ENCODE measurements around the gene ASB15. TPM values are rescaled to one million over a fixed set of nuclear protein-coding genes. Genes with fewer than 3 reads are reported as not detected.

ASB15 gene
- total and polyA plus RNA-seq, 2 donors from 2014 or later, result 1.8 TPM; not detected in 1

- no peak for FAIRE-seq
- Histone ChIP-seq H3K27ac (ENCODE audit: low read depth in 2 of 2, low read length in 2 of 2) (no peak overlapping the region), H3K9ac (ENCODE audit: low read length in 3 of 3) (no peak overlapping the region), H3K4me1 (ENCODE audit: control insufficient read depth in 2 of 3, insufficient read depth in 2 of 3, low read depth in 1 of 3, low read length in 3 of 3) (peaks cover 0 to 2% (median 0%) of the 10 kb centered on the region in 3 donors), H3K9me3 (ENCODE audit: control insufficient read depth in 2 of 3, insufficient read depth in 1 of 3, low read length in 3 of 3) (no peaks in the 10 kb centered on the region), H3K36me3 (ENCODE audit: control insufficient read depth in 2 of 3, insufficient read depth in 3 of 3, low read length in 3 of 3) (no peaks in the 10 kb centered on the region), H3K27me3 (ENCODE audit: control insufficient read depth, insufficient read depth, low read length) (no peaks in the 10 kb centered on the region), H3K4me3 (ENCODE audit: low read length in 3 of 3) (no peak overlapping the region)
- TF ChIP-seq, protein P1, sequence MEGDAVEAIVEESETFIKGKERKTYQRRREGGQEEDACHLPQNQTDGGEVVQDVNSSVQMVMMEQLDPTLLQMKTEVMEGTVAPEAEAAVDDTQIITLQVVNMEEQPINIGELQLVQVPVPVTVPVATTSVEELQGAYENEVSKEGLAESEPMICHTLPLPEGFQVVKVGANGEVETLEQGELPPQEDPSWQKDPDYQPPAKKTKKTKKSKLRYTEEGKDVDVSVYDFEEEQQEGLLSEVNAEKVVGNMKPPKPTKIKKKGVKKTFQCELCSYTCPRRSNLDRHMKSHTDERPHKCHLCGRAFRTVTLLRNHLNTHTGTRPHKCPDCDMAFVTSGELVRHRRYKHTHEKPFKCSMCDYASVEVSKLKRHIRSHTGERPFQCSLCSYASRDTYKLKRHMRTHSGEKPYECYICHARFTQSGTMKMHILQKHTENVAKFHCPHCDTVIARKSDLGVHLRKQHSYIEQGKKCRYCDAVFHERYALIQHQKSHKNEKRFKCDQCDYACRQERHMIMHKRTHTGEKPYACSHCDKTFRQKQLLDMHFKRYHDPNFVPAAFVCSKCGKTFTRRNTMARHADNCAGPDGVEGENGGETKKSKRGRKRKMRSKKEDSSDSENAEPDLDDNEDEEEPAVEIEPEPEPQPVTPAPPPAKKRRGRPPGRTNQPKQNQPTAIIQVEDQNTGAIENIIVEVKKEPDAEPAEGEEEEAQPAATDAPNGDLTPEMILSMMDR (IDR thresholded peaks at IDR 0.05; ENCODE audit: borderline replicate concordance, extremely low read depth, insufficient read depth), result no peak
- peak in 4 of 5 donors; percentile 45 to 76 (median 62) for DNase-seq
- intact Hi-C loops (cut with DNase I), result no loop called here
These were observed 42.1 kb downstream of the ASB15 start for GRCh38 chr7:123643495-123644441.

DNA sequence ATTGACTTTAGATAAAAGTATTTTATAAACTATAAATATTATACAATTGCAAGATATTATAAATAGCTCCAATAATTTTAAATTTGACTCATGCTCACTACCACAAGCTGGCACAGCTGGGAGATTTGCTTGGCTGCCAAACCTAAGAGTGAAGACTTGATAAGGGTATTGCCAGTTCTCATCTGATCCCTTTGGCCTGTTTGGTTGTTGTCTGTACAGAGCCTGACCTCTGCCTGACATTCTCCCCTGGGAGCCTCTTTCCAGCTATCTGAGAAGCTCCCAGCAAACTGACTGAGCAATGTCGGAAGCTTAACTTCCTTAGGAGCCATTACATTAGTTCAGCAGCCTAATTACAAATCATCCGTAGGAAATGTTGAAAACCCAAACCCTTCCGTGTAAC is 43.9 kb downstream of the ASB15 start:
- intact Hi-C loops (cut with DNase I), result no loop called here
- no peak for FAIRE-seq
- no peak for DNase-seq
- Histone ChIP-seq H3K4me1 (ENCODE audit: control insufficient read depth in 2 of 3, insufficient read depth in 2 of 3, low read depth in 1 of 3, low read length in 3 of 3) (peaks cover 0 to 2% (median 0%) of the 10 kb centered on the region in 3 donors), H3K27ac (ENCODE audit: low read depth in 2 of 2, low read length in 2 of 2) (no peak overlapping the region), H3K27me3 (ENCODE audit: control insufficient read depth, insufficient read depth, low read length) (no peaks in the 10 kb centered on the region), H3K4me3 (ENCODE audit: low read length in 3 of 3) (no peak overlapping the region), H3K36me3 (ENCODE audit: control insufficient read depth in 2 of 3, insufficient read depth in 3 of 3, low read length in 3 of 3) (no peaks in the 10 kb centered on the region), H3K9me3 (ENCODE audit: control insufficient read depth in 2 of 3, insufficient read depth in 1 of 3, low read length in 3 of 3) (no peaks in the 10 kb centered on the region), H3K9ac (ENCODE audit: low read length in 3 of 3) (no peak overlapping the region)
- TF ChIP-seq, protein P1 (IDR thresholded peaks at IDR 0.05; ENCODE audit: borderline replicate concordance, extremely low read depth, insufficient read depth), result no peak

DNA sequence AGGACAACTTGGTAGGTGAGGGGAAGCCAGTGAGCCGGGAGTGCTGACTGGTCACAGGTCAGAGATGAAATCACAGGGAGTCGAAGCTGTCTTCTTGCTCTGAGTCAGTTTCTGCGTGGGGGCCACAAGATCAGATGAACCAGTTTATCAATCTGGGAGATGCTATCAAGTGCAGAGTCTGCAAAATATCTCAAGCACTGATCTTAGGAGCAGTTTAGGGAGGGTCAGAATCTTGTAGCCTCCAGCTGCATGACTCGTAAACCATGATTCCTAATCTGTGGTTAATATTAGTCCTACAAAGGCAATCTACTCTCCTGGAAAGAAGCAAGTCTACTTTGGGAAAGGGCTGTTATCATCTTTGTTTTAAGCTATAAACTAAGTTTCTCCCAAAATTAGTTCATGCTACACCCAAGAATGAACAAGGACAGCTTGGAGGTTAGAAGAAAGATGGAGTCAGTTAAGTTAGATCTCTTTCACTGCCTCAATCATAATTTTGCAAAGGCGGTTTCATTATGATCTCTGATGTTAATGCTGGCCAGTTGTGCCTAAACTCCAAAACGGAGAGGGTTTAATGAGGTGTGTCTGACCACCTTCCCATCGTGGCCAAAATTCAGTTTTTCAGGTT is 45.6 kb downstream of the ASB15 start:
- no peaks in the 10 kb centered on the region for H3K27me3 ChIP-seq (ENCODE audit: control insufficient read depth, insufficient read depth, low read length)
- intact Hi-C loops (cut with DNase I), result no loop called here
- no peak overlapping the region for H3K4me3 ChIP-seq (ENCODE audit: low read length in 3 of 3)
- H3K9ac ChIP-seq (ENCODE audit: low read length in 3 of 3), result no peak overlapping the region
- TF ChIP-seq, protein P1 (IDR thresholded peaks at IDR 0.05; ENCODE audit: borderline replicate concordance, extremely low read depth, insufficient read depth), result no peak
- DNase-seq (no peak), FAIRE-seq (no peak)
- H3K4me1 ChIP-seq (ENCODE audit: control insufficient read depth in 2 of 3, insufficient read depth in 2 of 3, low read depth in 1 of 3, low read length in 3 of 3), result peaks cover 0 to 2% (median 0%) of the 10 kb centered on the region in 3 donors
- H3K27ac ChIP-seq (ENCODE audit: low read depth in 2 of 2, low read length in 2 of 2), result no peak overlapping the region
- H3K36me3 ChIP-seq (ENCODE audit: control insufficient read depth in 2 of 3, insufficient read depth in 3 of 3, low read length in 3 of 3), result no peaks in the 10 kb centered on the region
- H3K9me3 ChIP-seq (ENCODE audit: control insufficient read depth in 2 of 3, insufficient read depth in 1 of 3, low read length in 3 of 3), result no peaks in the 10 kb centered on the region

Data from kidney (tissue), 14 donors.